ENCODE results near the gene SLC4A4. TPM values are rescaled to one million over a fixed set of nuclear protein-coding genes. Genes with fewer than 3 reads are reported as not detected.

SLC4A4 gene
- total and polyA plus RNA-seq, 10 of the 15 experiments (the other 5 are each of a cell fraction or from before 2014, with no cell fraction given) = 0.05 to 0.44 (median 0.18) TPM

DNA sequence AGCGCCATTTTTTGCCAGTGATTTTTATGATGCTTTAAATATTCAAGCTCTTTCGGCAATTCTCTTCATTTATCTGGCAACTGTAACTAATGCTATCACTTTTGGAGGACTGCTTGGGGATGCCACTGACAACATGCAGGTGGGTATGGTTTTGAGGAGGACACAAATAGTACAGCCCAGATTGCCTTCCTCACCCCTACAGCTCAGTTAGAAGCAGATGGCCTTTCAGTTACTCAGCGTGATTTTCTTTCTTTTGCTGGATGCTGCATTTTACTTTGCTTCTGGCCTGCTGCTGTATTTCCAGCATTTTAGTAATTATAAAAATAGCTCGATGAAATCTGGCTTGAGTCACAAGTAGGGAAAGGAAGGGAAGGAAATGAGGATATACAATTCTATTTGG is 114.7 kb downstream of the SLC4A4 start (continued):
- TF ChIP-seq IRF4 (IDR thresholded peaks at IDR 0.05; ENCODE audit: low read depth, low read length) = no peak
- TF ChIP-seq YBX1 (IDR thresholded peaks at IDR 0.05) = no peak
- TF ChIP-seq, protein P1, sequence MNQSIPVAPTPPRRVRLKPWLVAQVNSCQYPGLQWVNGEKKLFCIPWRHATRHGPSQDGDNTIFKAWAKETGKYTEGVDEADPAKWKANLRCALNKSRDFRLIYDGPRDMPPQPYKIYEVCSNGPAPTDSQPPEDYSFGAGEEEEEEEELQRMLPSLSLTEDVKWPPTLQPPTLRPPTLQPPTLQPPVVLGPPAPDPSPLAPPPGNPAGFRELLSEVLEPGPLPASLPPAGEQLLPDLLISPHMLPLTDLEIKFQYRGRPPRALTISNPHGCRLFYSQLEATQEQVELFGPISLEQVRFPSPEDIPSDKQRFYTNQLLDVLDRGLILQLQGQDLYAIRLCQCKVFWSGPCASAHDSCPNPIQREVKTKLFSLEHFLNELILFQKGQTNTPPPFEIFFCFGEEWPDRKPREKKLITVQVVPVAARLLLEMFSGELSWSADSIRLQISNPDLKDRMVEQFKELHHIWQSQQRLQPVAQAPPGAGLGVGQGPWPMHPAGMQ (IDR thresholded peaks at IDR 0.05; ENCODE audit: borderline replicate concordance) = no peak
- no peak for TF ChIP-seq MYC (IDR thresholded peaks at IDR 0.05; ENCODE audit: insufficient read depth, insufficient read length, insufficient replicate concordance, low read length, severe bottlenecking)

DNA sequence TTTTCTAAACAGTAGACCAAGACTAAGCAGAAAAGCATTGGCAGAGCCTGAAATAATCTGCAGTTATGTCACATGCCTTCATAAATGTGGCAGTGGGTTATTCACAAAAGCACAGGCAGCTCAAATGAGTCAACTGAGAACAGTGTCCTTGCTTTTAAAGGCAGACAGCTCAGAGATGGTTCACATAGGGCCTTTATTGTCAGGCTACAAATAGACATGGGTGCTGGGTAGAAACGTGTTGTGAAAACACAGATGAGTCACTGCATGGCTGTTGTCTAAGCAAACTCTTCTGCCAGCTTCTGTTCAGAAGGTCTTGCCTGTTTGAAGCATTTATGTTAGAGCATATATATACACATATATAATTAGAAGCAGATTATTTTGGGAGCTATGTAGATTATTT is 118.0 kb downstream of the SLC4A4 start:
- FAIRE-seq (no peak), ATAC-seq (no peak), DNase-seq (ENCODE audit: low read depth, low spot score) (no peak)
- no TSS peak for BruUV-seq (replicated peaks)
- WGBS (ENCODE audit: insufficient coverage, insufficient replicate concordance, low lambda C conversion rate, missing lambda C conversion rate) = 0% methylated on average over 1 of the region's 1 CpG
- H3K9ac ChIP-seq (ENCODE audit: control insufficient read depth, insufficient read depth, low read length) = no peak overlapping the region
- H3K79me2 ChIP-seq (ENCODE audit: control insufficient read depth, insufficient read depth, low read length) = no peaks in the 10 kb centered on the region
- ChIA-PET POLR2A (no interaction called here), CTCF (no interaction called here), RAD21 (ENCODE audit: unreplicated experiment) (no interaction called here), SMC1A (ENCODE audit: uncharacterized antibody, unreplicated experiment) (interaction anchor here (0.6 kb wide), 1 partner anchor 174 kb away, joined by 3 read pairs; no protein-coding TSS in a partner anchor)
- no peaks in the 10 kb centered on the region for H3K27me3 ChIP-seq (replicated peaks in 1 of 2; ENCODE audit: control insufficient read depth in 2 of 2, insufficient read depth in 2 of 2, low read length in 1 of 2)
- intact Hi-C loops (cut with micrococcal nuclease; ENCODE audit: unreplicated experiment) (no loop called here), in situ Hi-C loops (cut with MboI) (no loop called here)
- H3K27ac ChIP-seq (ENCODE audit: control insufficient read depth, insufficient read depth) = no peak overlapping the region
- no peak overlapping the region for H3K4me3 ChIP-seq
- H4K20me1 ChIP-seq (ENCODE audit: control insufficient read depth, insufficient read depth) = no peaks in the 10 kb centered on the region
- H3K9me3 ChIP-seq (replicated peaks; ENCODE audit: control insufficient read depth, insufficient read depth, low read length) = no peaks in the 10 kb centered on the region
- no peaks in the 10 kb centered on the region for H3K4me1 ChIP-seq (ENCODE audit: control insufficient read depth, insufficient read depth, low read length)
- no peak overlapping the region for H2AFZ ChIP-seq (ENCODE audit: control insufficient read depth, low read depth, low read length)
- no peaks in the 10 kb centered on the region for H3K36me3 ChIP-seq (ENCODE audit: control insufficient read depth in 2 of 2, insufficient read depth in 2 of 2, low read length in 1 of 2)
- H3K4me2 ChIP-seq (ENCODE audit: control insufficient read depth, insufficient read depth) = no peak overlapping the region
- no peak for TF ChIP-seq NFXL1 (IDR thresholded peaks at IDR 0.05; ENCODE audit: borderline replicate concordance)
- no peak for TF ChIP-seq BCLAF1 (IDR thresholded peaks at IDR 0.05)
- no peak for TF ChIP-seq ZBTB33 (IDR thresholded peaks at IDR 0.05)
- no peak for TF ChIP-seq KLF5 (IDR thresholded peaks at IDR 0.05; ENCODE audit: partially characterized antibody)
- TF ChIP-seq SKIL (IDR thresholded peaks at IDR 0.05; ENCODE audit: low read depth, poor library complexity, severe bottlenecking) = no peak
- TF ChIP-seq CHD1 (IDR thresholded peaks at IDR 0.05; ENCODE audit: low read depth, low read length) = no peak
- TF ChIP-seq, protein P2, sequence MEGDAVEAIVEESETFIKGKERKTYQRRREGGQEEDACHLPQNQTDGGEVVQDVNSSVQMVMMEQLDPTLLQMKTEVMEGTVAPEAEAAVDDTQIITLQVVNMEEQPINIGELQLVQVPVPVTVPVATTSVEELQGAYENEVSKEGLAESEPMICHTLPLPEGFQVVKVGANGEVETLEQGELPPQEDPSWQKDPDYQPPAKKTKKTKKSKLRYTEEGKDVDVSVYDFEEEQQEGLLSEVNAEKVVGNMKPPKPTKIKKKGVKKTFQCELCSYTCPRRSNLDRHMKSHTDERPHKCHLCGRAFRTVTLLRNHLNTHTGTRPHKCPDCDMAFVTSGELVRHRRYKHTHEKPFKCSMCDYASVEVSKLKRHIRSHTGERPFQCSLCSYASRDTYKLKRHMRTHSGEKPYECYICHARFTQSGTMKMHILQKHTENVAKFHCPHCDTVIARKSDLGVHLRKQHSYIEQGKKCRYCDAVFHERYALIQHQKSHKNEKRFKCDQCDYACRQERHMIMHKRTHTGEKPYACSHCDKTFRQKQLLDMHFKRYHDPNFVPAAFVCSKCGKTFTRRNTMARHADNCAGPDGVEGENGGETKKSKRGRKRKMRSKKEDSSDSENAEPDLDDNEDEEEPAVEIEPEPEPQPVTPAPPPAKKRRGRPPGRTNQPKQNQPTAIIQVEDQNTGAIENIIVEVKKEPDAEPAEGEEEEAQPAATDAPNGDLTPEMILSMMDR (IDR thresholded peaks at IDR 0.05 in 2 of 3, conservative IDR thresholded peaks at IDR 0.05 in 1 of 3; ENCODE audit: control insufficient read depth in 2 of 3, extremely low read depth in 1 of 3, insufficient read depth in 1 of 3, low read depth in 3 of 3, low read length in 3 of 3) = no peak
- no peak for TF ChIP-seq EED (IDR thresholded peaks at IDR 0.05; ENCODE audit: low read depth)

All from GM12878 (cell line).